ENCODE measurements around the gene LUZP2. TPM values are rescaled to one million over a fixed set of nuclear protein-coding genes. Genes with fewer than 3 reads are reported as not detected.

LUZP2 gene
- total RNA-seq, 3 donors from 2014 or later, result 0.96 to 5.0 (median 2.9) TPM

DNA sequence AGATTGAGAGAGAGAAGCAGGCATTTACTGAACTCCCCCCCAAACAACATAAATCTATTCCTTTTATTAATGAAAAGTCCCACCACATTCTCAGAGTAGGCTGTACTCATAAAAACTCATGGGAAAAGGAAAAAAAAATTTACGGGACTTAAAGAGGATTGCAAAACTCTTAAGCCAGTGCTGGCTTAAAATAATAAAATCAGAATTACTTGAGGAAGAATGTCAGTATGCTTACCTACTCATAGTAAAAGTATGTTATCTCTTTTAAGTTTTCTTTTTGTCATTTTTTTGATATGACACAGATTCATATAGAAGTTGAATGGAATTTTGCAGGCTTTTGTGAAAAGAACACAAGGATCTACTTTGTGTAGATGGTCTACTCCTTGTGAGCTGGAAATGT, 126.3 kb downstream of the LUZP2 start:
- no peaks in the 10 kb centered on the region for H3K36me3 ChIP-seq
- no peak overlapping the region for H3K4me3 ChIP-seq
- H3K27me3 ChIP-seq, result no peaks in the 10 kb centered on the region
- DNase-seq (ENCODE audit: low spot score in 2 of 2), result no peak
- H3K27ac ChIP-seq, result no peak overlapping the region
- TF ChIP-seq POLR2A (IDR thresholded peaks at IDR 0.05), result no peak
- TF ChIP-seq, protein P1, sequence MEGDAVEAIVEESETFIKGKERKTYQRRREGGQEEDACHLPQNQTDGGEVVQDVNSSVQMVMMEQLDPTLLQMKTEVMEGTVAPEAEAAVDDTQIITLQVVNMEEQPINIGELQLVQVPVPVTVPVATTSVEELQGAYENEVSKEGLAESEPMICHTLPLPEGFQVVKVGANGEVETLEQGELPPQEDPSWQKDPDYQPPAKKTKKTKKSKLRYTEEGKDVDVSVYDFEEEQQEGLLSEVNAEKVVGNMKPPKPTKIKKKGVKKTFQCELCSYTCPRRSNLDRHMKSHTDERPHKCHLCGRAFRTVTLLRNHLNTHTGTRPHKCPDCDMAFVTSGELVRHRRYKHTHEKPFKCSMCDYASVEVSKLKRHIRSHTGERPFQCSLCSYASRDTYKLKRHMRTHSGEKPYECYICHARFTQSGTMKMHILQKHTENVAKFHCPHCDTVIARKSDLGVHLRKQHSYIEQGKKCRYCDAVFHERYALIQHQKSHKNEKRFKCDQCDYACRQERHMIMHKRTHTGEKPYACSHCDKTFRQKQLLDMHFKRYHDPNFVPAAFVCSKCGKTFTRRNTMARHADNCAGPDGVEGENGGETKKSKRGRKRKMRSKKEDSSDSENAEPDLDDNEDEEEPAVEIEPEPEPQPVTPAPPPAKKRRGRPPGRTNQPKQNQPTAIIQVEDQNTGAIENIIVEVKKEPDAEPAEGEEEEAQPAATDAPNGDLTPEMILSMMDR (IDR thresholded peaks at IDR 0.05), result no peak
- no peak for TF ChIP-seq POLR2AphosphoS5 (IDR thresholded peaks at IDR 0.05)
- H3K9me3 ChIP-seq, result no peaks in the 10 kb centered on the region
- no peaks in the 10 kb centered on the region for H3K4me1 ChIP-seq
- intact Hi-C loops (cut with DNase I; ENCODE audit: low total_unique reads), result no loop called here

DNA sequence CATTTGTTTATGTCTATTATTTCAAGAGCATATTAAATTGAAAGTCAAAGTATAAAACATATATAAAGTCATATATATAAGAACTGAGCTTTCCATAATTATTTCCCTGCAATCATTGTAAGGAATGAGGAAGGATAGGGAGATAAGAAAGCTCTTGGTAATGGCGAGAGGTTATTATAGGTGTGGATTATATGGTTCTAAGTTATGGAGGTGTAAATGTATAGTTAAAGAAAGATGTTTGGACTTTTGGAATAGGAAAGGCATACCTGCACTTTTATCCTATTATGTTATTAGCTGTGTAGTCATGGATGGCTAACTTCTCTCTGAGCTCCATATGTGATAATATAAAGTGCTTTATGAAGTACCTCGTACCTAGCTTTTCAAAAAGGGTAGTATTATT, 127.6 kb downstream of the LUZP2 start:
- Histone ChIP-seq H3K36me3 (no peaks in the 10 kb centered on the region), H3K27ac (no peak overlapping the region), H3K4me1 (no peaks in the 10 kb centered on the region), H3K27me3 (no peaks in the 10 kb centered on the region), H3K9me3 (no peaks in the 10 kb centered on the region), H3K4me3 (no peak overlapping the region)
- intact Hi-C loops (cut with DNase I; ENCODE audit: low total_unique reads), result no loop called here
- TF ChIP-seq POLR2A (IDR thresholded peaks at IDR 0.05) (no peak), POLR2AphosphoS5 (IDR thresholded peaks at IDR 0.05) (no peak)
- TF ChIP-seq, protein P1 (IDR thresholded peaks at IDR 0.05), result no peak
- DNase-seq (ENCODE audit: low spot score in 2 of 2), result no peak

DNA sequence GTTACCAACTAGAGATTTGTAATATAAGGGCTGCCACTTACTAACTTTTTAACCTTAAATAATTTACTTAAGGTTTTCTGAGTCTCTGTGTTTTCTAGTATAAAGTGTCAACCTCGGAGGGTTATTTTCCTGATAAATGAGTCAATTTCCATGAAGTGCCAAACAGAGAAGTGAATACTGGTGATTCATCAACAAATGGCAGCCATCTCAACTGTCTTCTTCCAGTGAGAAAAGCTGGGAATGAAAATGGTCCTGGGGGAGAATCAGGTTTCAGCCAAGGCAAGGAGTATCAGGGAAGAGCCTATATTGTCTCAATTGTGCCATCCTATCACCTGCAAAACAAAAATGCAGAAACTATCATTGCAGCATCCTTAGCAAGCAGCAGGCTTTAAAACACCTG, 129.1 kb downstream of the LUZP2 start:
- TF ChIP-seq, protein P1 (IDR thresholded peaks at IDR 0.05), result no peak
- TF ChIP-seq POLR2AphosphoS5 (IDR thresholded peaks at IDR 0.05), result no peak
- TF ChIP-seq POLR2A (IDR thresholded peaks at IDR 0.05), result no peak
- no peaks in the 10 kb centered on the region for H3K27me3 ChIP-seq
- no peak overlapping the region for H3K27ac ChIP-seq
- no peaks in the 10 kb centered on the region for H3K9me3 ChIP-seq
- no peak for DNase-seq (ENCODE audit: low spot score in 2 of 2)
- no peak overlapping the region for H3K4me3 ChIP-seq
- intact Hi-C loops (cut with DNase I; ENCODE audit: low total_unique reads), result no loop called here
- H3K4me1 ChIP-seq, result no peaks in the 10 kb centered on the region
- H3K36me3 ChIP-seq, result no peaks in the 10 kb centered on the region

DNA sequence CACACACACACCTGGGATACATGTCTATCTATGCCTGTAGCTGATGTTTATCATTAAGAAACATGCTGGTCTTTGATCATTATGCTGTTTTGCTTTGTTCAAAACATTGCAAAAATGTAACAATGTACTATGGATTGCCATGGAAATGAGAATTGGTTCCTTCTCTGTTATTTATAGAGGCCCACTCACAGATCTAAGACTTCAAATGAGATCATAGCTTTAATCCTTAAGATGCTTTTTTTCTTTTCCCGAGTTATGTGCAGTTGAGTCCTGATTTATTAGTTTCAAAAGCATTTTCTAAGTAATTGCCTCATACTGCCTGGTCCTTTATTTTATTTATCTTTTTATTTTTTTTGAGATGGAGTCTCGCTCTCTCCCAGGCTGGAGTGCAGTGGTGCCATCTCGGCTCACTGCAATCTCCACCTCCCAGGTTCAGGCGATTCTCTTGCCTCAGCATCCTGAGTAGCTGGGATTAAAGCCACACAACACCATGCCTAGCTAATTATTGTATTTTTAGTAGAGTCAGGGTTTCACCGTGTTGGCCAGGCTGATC, 131.4 kb downstream of the LUZP2 start:
- Histone ChIP-seq H3K9me3 (no peaks in the 10 kb centered on the region), H3K4me1 (no peaks in the 10 kb centered on the region), H3K27me3 (no peaks in the 10 kb centered on the region), H3K4me3 (no peak overlapping the region), H3K27ac (no peak overlapping the region), H3K36me3 (no peaks in the 10 kb centered on the region)
- TF ChIP-seq POLR2AphosphoS5 (IDR thresholded peaks at IDR 0.05), result no peak
- TF ChIP-seq, protein P1 (IDR thresholded peaks at IDR 0.05), result no peak
- TF ChIP-seq POLR2A (IDR thresholded peaks at IDR 0.05), result no peak
- DNase-seq (ENCODE audit: low spot score in 2 of 2), result no peak
- intact Hi-C loops (cut with DNase I; ENCODE audit: low total_unique reads), result no loop called here

DNA sequence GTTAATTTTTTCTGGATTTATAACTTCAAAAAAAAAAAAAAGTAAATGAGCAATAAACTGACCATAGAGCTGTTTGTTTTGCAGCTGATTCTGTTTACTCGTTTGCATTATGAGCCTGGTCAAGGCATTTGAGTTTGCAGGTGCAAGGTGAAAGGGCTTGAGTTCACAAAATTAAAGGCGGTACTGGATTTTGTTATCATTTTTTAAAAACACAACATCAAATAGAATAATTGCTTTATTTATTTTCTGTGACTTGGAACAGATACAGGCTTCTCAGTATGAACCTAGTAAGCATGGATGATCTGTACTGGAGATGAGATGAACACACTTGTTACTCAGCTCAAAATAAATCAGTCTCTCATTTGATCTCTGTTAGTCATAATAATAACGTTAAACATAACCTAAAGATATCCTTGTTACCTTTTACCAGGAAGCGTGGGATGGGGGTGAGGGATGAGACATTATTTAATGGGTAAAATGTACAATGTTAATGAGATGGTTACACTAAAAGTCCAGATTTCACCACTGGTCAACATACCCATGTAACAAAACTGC, 137.8 kb downstream of the LUZP2 start:
- H3K27me3 ChIP-seq, result no peaks in the 10 kb centered on the region
- H3K36me3 ChIP-seq, result no peaks in the 10 kb centered on the region
- intact Hi-C loops (cut with DNase I; ENCODE audit: low total_unique reads), result no loop called here
- no peak overlapping the region for H3K27ac ChIP-seq
- TF ChIP-seq POLR2AphosphoS5 (IDR thresholded peaks at IDR 0.05), result no peak
- TF ChIP-seq POLR2A (IDR thresholded peaks at IDR 0.05), result no peak
- TF ChIP-seq, protein P1 (IDR thresholded peaks at IDR 0.05), result no peak
- H3K9me3 ChIP-seq, result no peaks in the 10 kb centered on the region
- DNase-seq (ENCODE audit: low spot score in 2 of 2), result no peak
- no peaks in the 10 kb centered on the region for H3K4me1 ChIP-seq
- no peak overlapping the region for H3K4me3 ChIP-seq
